ENCODE results near the gene CCSER2.

DNA sequence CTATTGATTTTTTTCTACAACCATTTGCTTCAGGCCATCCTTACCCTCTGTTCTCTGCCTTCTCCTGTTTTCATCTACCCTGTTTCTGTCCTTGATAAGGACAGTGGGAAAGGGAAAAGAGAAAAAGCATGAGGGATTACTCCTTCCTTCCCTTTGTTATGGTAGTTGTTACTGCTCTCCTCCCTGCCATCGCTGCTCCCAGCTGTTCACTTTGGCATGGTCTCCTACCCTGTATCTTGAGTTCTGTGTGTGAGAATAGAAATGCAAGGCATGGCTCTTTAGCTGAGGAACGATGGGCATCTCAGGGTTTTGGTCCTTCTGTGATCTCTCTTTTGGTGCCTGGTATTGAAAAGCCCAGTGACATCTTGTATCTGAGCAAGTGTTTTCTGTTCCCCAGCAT is 6.4 kb downstream of the CCSER2 start:
- TF ChIP-seq, protein P1, sequence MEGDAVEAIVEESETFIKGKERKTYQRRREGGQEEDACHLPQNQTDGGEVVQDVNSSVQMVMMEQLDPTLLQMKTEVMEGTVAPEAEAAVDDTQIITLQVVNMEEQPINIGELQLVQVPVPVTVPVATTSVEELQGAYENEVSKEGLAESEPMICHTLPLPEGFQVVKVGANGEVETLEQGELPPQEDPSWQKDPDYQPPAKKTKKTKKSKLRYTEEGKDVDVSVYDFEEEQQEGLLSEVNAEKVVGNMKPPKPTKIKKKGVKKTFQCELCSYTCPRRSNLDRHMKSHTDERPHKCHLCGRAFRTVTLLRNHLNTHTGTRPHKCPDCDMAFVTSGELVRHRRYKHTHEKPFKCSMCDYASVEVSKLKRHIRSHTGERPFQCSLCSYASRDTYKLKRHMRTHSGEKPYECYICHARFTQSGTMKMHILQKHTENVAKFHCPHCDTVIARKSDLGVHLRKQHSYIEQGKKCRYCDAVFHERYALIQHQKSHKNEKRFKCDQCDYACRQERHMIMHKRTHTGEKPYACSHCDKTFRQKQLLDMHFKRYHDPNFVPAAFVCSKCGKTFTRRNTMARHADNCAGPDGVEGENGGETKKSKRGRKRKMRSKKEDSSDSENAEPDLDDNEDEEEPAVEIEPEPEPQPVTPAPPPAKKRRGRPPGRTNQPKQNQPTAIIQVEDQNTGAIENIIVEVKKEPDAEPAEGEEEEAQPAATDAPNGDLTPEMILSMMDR (IDR thresholded peaks at IDR 0.05) = no peak
- TF ChIP-seq EP300 (IDR thresholded peaks at IDR 0.05) = no peak
- TF ChIP-seq POLR2A (IDR thresholded peaks at IDR 0.05) = no peak

Data from tibial nerve (tissue), 4 donors.